ENCODE data around the gene RBM47.

RBM47 gene

GRCh38 chr4:40525752-40526598 lies 103.7 kb downstream of the RBM47 start:
- TF ChIP-seq, protein P1, sequence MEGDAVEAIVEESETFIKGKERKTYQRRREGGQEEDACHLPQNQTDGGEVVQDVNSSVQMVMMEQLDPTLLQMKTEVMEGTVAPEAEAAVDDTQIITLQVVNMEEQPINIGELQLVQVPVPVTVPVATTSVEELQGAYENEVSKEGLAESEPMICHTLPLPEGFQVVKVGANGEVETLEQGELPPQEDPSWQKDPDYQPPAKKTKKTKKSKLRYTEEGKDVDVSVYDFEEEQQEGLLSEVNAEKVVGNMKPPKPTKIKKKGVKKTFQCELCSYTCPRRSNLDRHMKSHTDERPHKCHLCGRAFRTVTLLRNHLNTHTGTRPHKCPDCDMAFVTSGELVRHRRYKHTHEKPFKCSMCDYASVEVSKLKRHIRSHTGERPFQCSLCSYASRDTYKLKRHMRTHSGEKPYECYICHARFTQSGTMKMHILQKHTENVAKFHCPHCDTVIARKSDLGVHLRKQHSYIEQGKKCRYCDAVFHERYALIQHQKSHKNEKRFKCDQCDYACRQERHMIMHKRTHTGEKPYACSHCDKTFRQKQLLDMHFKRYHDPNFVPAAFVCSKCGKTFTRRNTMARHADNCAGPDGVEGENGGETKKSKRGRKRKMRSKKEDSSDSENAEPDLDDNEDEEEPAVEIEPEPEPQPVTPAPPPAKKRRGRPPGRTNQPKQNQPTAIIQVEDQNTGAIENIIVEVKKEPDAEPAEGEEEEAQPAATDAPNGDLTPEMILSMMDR (IDR thresholded peaks at IDR 0.05) = no peak

DNA sequence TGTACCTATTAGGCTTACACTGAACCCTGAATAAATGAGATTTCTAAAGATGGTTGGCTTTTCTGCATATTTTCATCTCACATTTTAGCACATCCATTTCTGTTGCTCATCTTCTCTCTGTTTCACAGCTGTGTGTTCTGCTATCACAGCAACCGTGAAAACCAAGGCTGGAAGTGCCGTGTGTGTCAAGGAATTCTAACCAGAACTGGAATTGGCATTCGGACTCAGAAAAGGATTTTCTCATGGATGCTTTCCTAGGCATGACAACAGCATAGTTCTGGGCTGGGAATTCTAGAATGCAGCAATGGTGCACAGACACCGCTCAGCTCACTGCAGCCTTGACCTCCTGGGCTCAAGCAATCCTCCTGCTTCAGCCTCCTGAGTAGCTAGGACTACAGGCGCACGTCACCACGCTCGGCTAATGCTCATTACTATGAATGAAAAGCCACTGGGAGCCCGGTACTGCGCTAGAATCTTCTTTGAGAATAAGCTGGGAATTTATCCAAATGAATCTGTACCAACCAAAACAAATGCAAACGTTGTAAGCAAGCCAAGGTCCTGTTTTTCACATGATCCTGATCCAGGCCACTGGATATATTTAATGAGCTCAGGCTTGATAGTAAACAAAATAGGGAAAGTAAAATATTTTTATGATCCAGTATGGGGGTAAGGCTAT lies 105.2 kb downstream of the RBM47 start:
- TF ChIP-seq, protein P1 (IDR thresholded peaks at IDR 0.05) = no peak

- TF ChIP-seq, protein P1 (IDR thresholded peaks at IDR 0.05) = no peak
Observed at GRCh38 chr4:40523581-40523980, 106.1 kb downstream of the RBM47 start.

- TF ChIP-seq, protein P1 (IDR thresholded peaks at IDR 0.05) = no peak
Observed at GRCh38 chr4:40521957-40522356, 107.7 kb downstream of the RBM47 start.

- TF ChIP-seq, protein P1 (IDR thresholded peaks at IDR 0.05) = no peak
Observed at GRCh38 chr4:40520533-40520932, 109.1 kb downstream of the RBM47 start.

DNA sequence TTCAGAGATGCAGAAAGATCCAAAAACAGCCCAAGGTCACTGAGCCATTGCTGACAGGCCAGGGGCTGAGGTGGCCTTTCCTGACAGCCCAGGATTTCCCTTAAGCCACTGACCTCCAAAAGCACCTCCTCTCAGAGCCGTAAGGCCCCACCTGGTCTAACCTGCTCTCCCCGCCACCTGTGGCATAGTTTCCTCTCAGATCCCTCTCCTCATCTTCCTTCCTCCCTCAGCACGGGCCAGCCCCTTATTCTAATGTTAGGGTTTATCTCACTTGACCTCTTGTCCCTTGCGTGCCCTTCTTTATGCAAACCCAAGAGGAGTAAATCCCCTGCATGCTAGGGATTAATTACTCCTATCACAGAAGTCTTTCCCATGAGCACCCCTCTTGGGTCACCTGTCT lies 113.0 kb downstream of the RBM47 start:
- TF ChIP-seq, protein P1 (IDR thresholded peaks at IDR 0.05) = no peak

- TF ChIP-seq, protein P1 (IDR thresholded peaks at IDR 0.05) = no peak
Observed at GRCh38 chr4:40515398-40516293, 114.0 kb downstream of the RBM47 start.

All from LNCAP (cell line).